Fibroblast of mammary gland (primary cell): ENCODE results near the gene C1orf232.

Source experiments
- DNase-seq: peaks from one replicate; pipeline ENCODE4 v3.0.0-alpha.2; 2010; ENCODE audit warnings: low read depth
- H3K4me3 ChIP-seq: 2 replicates; pipeline ENCODE4 v1.5.1; 2011; ENCODE audit warnings: low read depth, mild to moderate bottlenecking, low read length, moderate library complexity; ENCODE audit not compliant: control insufficient read depth
- TF ChIP-seq, protein P1 (sequence below): conservative IDR thresholded peaks from 2 replicates; pipeline ENCODE4 v1.5.1; 2011; ENCODE audit warnings: low read depth, low read length, inconsistent platforms; ENCODE audit not compliant: control insufficient read depth, insufficient read depth

The C1orf232 gene

DNA sequence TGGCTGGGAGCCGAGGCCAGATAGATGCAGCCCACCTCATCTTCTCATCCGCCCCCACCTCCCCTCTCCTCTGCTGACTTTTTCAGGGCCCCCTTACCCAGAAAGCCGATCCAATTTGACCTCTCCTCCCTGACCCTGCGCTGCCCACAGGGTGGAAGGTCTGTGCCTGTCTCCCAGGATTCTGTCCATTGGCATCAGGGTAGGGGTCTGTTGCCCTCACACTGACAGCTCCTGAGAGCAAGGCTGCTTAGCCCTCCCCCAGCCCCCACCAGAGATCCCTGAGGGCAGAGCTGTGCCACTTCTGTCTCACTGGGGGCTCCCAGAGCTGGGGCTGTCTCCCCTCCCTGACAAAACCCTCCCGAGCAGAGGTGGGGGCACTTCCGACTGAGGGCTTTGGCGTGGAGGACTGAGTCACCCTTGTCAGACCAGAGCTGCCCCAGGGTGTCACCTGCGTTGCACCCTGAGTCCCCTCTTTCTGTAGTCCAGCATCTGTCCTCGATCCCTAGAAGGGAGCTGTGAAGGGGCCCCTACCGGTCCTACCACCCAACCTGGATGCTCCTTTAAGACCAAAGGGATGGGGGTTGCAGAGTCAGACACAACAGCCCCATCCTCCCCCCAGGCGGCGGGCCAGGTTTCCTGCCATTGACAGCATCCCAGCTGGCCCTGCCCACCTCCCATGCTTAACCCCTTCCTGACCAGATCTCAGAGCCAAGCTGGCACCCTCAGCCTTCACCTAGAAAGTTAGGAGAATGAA, 12.3 kb downstream of the C1orf232 start:
- no peak for DNase-seq
- no peak overlapping the region for H3K4me3 ChIP-seq
- TF ChIP-seq, protein P1, sequence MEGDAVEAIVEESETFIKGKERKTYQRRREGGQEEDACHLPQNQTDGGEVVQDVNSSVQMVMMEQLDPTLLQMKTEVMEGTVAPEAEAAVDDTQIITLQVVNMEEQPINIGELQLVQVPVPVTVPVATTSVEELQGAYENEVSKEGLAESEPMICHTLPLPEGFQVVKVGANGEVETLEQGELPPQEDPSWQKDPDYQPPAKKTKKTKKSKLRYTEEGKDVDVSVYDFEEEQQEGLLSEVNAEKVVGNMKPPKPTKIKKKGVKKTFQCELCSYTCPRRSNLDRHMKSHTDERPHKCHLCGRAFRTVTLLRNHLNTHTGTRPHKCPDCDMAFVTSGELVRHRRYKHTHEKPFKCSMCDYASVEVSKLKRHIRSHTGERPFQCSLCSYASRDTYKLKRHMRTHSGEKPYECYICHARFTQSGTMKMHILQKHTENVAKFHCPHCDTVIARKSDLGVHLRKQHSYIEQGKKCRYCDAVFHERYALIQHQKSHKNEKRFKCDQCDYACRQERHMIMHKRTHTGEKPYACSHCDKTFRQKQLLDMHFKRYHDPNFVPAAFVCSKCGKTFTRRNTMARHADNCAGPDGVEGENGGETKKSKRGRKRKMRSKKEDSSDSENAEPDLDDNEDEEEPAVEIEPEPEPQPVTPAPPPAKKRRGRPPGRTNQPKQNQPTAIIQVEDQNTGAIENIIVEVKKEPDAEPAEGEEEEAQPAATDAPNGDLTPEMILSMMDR: no peak

GRCh38 chr1:26155370-26156284, 13.1 kb downstream of the C1orf232 start:
- TF ChIP-seq, protein P1: no peak
- no peak for DNase-seq
- H3K4me3 ChIP-seq: no peak overlapping the region

- no peak overlapping the region for H3K4me3 ChIP-seq
- TF ChIP-seq, protein P1: no peak
- DNase-seq: no peak
Observed at GRCh38 chr1:26154750-26155149, 14.0 kb downstream of the C1orf232 start.

DNA sequence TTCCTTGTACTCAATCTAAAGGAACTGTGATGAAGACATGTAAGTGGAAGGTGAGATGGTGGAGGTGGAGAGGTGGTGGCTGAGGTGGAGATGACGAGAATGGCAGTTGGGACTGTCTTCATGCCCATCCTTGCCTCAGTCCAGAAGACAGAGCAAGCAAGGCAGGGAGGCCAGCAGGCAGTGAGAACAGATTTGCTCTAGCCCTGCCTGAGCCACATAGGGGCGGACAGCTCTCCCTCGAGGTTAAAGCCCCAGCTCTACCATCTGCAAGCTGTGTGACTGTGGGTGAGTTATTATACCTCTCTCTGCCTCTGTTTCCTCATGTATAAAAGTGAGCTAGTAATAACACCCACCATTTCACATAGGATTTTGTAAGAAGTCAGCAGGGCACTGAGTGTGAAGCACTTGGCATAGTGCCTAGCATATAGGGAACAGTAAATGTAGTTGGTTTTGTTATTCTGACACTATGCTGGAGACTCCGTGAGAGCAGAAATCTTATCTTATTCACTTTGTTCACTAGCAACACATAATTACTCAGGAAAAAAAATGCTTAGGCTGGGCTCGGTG, 14.7 kb downstream of the C1orf232 start:
- no peak overlapping the region for H3K4me3 ChIP-seq
- TF ChIP-seq, protein P1: no peak
- DNase-seq: no peak

GRCh38 chr1:26148887-26149286, 19.9 kb downstream of the C1orf232 start:
- TF ChIP-seq, protein P1: no peak
- H3K4me3 ChIP-seq: no peak overlapping the region
- DNase-seq: no peak

DNA sequence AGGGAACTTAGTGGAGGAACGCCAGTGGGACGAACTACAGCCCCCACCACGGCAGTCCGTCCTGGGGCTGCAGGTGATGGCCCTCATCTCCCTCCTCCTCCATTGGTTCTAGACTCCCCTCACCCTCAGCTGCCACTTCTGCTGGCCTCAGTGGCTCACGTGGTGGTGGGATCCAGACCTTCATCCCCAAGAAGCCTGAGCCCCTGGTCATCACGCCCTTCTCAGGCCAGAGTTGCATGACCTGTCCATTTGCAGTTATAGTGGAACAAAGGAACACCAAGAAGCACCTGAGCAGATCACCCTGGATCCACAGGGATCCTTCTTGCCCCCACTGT, 22.8 kb downstream of the C1orf232 start:
- H3K4me3 ChIP-seq: no peak overlapping the region
- TF ChIP-seq, protein P1: no peak

More for the DNA sequence above, 22.8 kb downstream of the C1orf232 start:
- no peak for DNase-seq
